ENCODE measurements around the gene PDE11A. TPM values are rescaled to one million over a fixed set of nuclear protein-coding genes. Genes with fewer than 3 reads are reported as not detected.
"Not testable (repeated sequence)": the region's sequence is repeated elsewhere in the genome, so short reads cannot be mapped to it uniquely, and the experiment has no call there.

PDE11A gene
- total and polyA plus RNA-seq, 4 donors: 1.0 to 5.9 (median 1.7) TPM

DNA sequence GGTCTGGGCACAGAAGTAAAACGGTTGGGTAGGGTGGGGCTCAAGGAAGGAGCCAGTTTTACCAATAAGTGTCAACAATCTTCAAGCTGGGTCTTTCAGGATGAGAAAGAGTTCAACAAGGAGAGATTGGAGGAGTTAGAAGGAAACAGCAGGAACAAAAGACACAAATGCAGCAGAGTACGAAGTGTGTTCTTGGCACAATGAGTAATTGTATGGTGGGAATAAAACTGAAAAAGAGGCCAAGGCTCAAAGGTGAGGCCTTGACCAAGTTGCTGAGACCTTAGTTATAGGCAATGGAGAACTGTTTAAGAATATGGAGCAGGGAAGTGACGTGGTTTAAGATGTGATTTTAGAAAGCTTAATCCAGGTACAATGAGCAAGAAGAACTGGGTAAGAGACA lies 230.3 kb downstream of the PDE11A start:
- no peak for TF ChIP-seq JUND (IDR thresholded peaks at IDR 0.05)
- TF ChIP-seq, protein P1, sequence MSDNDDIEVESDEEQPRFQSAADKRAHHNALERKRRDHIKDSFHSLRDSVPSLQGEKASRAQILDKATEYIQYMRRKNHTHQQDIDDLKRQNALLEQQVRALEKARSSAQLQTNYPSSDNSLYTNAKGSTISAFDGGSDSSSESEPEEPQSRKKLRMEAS (IDR thresholded peaks at IDR 0.05): no peak
- no peak for TF ChIP-seq EGR1 (IDR thresholded peaks at IDR 0.05; ENCODE audit: low read depth in 2 of 2)
- TF ChIP-seq, protein P2, sequence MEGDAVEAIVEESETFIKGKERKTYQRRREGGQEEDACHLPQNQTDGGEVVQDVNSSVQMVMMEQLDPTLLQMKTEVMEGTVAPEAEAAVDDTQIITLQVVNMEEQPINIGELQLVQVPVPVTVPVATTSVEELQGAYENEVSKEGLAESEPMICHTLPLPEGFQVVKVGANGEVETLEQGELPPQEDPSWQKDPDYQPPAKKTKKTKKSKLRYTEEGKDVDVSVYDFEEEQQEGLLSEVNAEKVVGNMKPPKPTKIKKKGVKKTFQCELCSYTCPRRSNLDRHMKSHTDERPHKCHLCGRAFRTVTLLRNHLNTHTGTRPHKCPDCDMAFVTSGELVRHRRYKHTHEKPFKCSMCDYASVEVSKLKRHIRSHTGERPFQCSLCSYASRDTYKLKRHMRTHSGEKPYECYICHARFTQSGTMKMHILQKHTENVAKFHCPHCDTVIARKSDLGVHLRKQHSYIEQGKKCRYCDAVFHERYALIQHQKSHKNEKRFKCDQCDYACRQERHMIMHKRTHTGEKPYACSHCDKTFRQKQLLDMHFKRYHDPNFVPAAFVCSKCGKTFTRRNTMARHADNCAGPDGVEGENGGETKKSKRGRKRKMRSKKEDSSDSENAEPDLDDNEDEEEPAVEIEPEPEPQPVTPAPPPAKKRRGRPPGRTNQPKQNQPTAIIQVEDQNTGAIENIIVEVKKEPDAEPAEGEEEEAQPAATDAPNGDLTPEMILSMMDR (IDR thresholded peaks at IDR 0.05; ENCODE audit: low read depth, low read length, missing input control): no peak
- TF ChIP-seq, protein P3, sequence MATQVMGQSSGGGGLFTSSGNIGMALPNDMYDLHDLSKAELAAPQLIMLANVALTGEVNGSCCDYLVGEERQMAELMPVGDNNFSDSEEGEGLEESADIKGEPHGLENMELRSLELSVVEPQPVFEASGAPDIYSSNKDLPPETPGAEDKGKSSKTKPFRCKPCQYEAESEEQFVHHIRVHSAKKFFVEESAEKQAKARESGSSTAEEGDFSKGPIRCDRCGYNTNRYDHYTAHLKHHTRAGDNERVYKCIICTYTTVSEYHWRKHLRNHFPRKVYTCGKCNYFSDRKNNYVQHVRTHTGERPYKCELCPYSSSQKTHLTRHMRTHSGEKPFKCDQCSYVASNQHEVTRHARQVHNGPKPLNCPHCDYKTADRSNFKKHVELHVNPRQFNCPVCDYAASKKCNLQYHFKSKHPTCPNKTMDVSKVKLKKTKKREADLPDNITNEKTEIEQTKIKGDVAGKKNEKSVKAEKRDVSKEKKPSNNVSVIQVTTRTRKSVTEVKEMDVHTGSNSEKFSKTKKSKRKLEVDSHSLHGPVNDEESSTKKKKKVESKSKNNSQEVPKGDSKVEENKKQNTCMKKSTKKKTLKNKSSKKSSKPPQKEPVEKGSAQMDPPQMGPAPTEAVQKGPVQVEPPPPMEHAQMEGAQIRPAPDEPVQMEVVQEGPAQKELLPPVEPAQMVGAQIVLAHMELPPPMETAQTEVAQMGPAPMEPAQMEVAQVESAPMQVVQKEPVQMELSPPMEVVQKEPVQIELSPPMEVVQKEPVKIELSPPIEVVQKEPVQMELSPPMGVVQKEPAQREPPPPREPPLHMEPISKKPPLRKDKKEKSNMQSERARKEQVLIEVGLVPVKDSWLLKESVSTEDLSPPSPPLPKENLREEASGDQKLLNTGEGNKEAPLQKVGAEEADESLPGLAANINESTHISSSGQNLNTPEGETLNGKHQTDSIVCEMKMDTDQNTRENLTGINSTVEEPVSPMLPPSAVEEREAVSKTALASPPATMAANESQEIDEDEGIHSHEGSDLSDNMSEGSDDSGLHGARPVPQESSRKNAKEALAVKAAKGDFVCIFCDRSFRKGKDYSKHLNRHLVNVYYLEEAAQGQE (IDR thresholded peaks at IDR 0.05): no peak
- TF ChIP-seq, protein P4, sequence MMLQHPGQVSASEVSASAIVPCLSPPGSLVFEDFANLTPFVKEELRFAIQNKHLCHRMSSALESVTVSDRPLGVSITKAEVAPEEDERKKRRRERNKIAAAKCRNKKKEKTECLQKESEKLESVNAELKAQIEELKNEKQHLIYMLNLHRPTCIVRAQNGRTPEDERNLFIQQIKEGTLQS (IDR thresholded peaks at IDR 0.05): no peak
- no peak for TF ChIP-seq HNF4G (IDR thresholded peaks at IDR 0.05)
- TF ChIP-seq TAF1 (conservative IDR thresholded peaks at IDR 0.05): no peak
- no peak for TF ChIP-seq GABPA (IDR thresholded peaks at IDR 0.05 in 1 of 2, conservative IDR thresholded peaks at IDR 0.05 in 1 of 2)
- no peak for TF ChIP-seq NR2F2 (IDR thresholded peaks at IDR 0.05)
- no peak for TF ChIP-seq YY1 (IDR thresholded peaks at IDR 0.05)
- no peak for TF ChIP-seq RAD21 (IDR thresholded peaks at IDR 0.05)
- TF ChIP-seq HNF4A (conservative IDR thresholded peaks at IDR 0.05): no peak
- TF ChIP-seq RXRA (IDR thresholded peaks at IDR 0.05): no peak
- H3K36me3 ChIP-seq (ENCODE audit: control insufficient read depth in 4 of 4, insufficient read depth in 3 of 4, low read depth in 1 of 4, low read length in 3 of 4): peaks cover 0 to 2% (median 0%) of the 10 kb centered on the region in 4 donors
- no peaks in the 10 kb centered on the region for H3K9me3 ChIP-seq (ENCODE audit: control insufficient read depth in 4 of 4, low read length in 3 of 4)
- no peak overlapping the region for H3K4me3 ChIP-seq (ENCODE audit: low read depth in 1 of 3, low read length in 3 of 3)
- H3K9ac ChIP-seq (ENCODE audit: low read depth in 1 of 2, low read length in 2 of 2): no peak overlapping the region
- H3K27ac ChIP-seq (ENCODE audit: low read depth in 1 of 2, low read length in 2 of 2): no peak overlapping the region
- H3K4me1 ChIP-seq (ENCODE audit: control insufficient read depth in 4 of 4, insufficient read depth in 4 of 4, low read length in 3 of 4): no peaks in the 10 kb centered on the region
- DNase-seq (ENCODE audit: low spot score): no peak
- WGBS: 73% methylated on average over 3 of the region's 3 CpGs
- H3K27me3 ChIP-seq (ENCODE audit: control insufficient read depth in 4 of 4, insufficient read depth in 4 of 4, low read length in 3 of 4): no peaks in the 10 kb centered on the region

DNA sequence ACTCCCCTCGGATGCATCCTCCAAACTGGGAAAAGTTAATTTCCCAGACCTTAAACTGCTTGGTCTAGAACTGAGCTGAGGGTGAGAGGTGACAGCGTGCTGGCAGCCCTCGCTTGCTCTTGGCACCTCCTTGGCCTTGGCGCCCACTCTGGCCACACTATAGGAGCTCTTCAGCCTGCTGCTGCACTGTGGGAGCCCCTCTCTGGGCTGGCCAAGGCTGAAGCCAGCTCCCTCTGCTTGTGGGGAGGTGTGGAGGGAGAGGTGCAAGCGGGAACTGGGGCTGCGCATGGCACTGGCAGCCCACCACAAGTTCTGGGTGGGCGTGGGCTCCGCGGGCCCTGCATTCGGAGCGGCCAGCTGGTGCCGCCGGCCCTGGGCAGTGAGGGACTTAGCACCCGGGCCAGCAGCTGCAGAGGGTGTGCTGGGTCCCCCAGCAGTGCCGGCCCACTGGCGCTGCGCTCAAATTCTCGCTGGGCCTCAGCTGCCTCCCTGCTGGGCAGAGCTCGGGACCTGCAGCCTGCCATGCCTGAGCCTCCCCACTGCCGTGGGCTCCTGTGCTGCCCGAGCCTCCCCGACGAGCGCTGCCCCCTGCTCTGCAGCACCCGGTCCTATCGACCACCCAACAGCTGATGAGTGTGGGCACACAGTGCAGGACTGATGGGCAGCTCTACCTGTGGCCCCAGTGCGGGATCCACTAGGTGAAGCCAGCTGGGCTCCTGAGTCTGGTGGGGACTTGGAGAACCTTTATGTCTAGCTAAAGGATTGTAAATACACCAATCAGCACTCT lies 237.0 kb downstream of the PDE11A start:
- not testable (repeated sequence) for H3K4me1 ChIP-seq (ENCODE audit: control insufficient read depth in 4 of 4, insufficient read depth in 4 of 4, low read length in 3 of 4); DNase-seq (ENCODE audit: low spot score); H3K27ac ChIP-seq (ENCODE audit: low read depth in 1 of 2, low read length in 2 of 2); H3K36me3 ChIP-seq (ENCODE audit: control insufficient read depth in 4 of 4, insufficient read depth in 3 of 4, low read depth in 1 of 4, low read length in 3 of 4); H3K9ac ChIP-seq (ENCODE audit: low read depth in 1 of 2, low read length in 2 of 2); H3K27me3 ChIP-seq (ENCODE audit: control insufficient read depth in 4 of 4, insufficient read depth in 4 of 4, low read length in 3 of 4); H3K4me3 ChIP-seq (ENCODE audit: low read depth in 1 of 3, low read length in 3 of 3)
- WGBS: 97% methylated on average over 27 of the region's 27 CpGs
- peaks cover 3 to 15% (median 11%) of the 10 kb centered on the region in 4 donors for H3K9me3 ChIP-seq (ENCODE audit: control insufficient read depth in 4 of 4, low read length in 3 of 4)
